ENCODE measurements around the gene DLGAP3.

The DLGAP3 gene

DNA sequence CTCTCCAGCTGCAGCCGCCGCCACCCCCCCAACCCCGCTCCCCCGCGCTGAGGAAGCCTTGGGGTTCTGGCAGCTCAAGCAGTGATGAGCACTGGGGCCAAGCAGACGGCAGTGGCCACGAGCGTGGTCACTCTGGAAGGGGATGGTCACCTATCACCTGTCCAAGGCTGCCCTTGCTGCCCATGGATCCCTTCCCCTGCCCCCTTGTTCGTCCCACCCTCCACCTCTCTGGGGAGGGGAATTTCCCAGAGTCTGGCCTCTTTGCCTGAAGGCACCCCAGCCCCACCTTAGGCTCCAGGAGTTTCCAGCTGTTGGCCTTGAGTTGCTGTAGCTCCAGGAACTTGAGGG is 62.7 kb downstream of the DLGAP3 start:
- DNase-seq (ENCODE audit: low read depth), result no peak

GRCh38 chr1:34865981-34866761 is 63.3 kb downstream of the DLGAP3 start:
- DNase-seq (ENCODE audit: low read depth), result peak; percentile 44

GRCh38 chr1:34865573-34865972 is 63.9 kb downstream of the DLGAP3 start:
- no peak for DNase-seq (ENCODE audit: low read depth)

- DNase-seq (ENCODE audit: low read depth), result no peak
These were observed 64.7 kb downstream of the DLGAP3 start for GRCh38 chr1:34864759-34865158.

DNA sequence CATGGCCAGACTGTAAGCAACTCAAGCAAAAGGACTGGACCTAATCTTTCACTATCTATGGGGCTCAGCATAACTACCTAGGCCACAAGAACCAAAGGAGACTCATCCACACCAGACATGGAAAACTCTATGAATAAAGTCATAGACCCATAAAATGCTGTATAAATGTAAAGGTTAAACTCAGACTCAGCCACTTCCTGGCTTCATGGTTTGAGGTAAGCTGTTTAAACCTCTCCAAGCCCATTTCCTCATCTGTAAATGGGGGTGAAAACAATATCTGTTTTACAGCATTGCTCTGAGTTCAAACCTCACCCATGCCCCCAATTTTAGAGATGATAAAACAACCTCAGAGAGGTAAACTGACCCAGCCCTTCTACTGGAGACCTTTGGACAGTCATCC is 65.9 kb downstream of the DLGAP3 start:
- DNase-seq (ENCODE audit: low read depth), result no peak

- peak; percentile 95 for DNase-seq (ENCODE audit: low read depth)
These were observed 69.8 kb downstream of the DLGAP3 start, which contains the start of gene SMIM12 for GRCh38 chr1:34859446-34860200. TSS of gene SMIM12 (minus strand) at chr1:34859749. CDS start at chr1:34855977, 3,772 bp downstream.

DNA sequence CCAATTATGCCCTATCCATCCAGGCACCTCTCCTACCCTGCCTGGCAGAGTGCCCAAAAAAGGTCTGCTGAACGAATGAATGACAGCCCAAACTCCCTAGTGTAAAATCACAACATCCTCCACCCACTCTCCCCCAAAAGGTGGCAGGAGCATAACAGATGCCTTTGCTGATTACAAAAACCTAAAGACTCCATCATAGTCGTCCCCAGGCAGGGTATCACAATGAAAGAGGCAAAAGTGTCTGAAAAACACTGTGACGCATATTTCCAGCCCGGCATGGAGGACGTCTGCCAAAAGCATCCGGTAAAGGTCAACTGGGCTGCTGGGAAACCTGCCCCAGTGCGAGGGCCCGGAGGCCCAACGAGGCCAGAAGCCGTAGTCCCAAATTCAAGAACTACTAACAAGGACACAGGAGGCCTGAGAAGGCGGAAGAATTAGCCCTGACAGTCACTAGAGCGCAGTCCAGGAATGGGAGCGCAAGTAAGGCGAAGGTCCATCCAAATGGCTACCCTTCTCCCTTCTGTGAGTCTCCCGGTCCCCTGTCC is 70.5 kb downstream of the DLGAP3 start:
- peak; percentile 64 for DNase-seq (ENCODE audit: low read depth)

DNA sequence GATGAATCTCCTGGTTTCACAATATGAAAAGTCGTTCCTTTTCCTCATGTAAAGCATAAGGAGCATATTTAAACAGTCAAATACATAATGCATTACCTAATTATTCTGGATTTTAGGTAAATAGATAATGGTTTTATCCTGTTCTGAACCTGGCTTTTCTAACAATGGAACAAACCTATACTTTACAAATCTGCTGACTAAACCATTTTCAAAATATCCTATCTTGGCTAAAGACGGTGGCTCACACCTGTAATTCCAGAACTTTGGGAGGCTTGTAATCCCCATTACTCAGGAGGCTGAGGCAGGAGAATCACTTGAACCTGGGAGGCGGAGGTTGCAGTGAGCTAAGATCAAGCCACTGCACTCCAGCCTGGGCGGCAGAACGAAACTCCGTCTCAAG is 72.8 kb downstream of the DLGAP3 start:
- DNase-seq (ENCODE audit: low read depth), result no peak

GRCh38 chr1:34852677-34853217 is 76.7 kb downstream of the DLGAP3 start:
- peak; percentile 95 for DNase-seq (ENCODE audit: low read depth)

DNA sequence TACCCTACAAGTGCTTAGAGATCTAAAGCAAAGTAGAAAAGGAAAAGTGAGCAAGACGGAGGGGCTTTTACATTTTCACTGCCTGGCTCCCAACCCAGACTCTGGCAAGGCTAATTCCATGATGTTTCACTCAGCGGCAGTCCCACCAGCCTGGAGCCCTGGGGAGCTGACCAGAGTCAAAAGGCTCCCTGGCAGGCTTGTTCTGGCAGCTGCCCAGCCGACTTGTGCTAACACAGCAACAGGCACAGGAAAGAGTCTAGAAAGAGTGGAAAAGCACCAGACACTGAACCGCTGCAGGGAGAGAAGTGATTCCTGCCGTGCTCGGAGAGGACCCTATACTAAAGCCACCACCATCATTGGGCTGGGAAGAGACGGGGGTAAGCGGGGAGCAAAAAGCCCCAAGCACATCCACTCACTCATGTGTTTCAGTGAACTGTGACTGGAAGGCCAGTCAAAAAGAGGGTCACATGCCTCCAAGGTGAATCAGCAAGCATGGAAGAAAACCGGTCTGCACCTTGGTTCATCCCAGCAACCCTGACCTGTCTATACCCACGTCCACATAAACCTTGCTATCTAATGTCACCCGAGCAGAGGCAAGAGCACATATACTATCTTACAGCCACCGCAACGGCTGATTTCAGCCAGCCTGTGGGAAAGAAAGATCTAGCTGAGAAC is 77.9 kb downstream of the DLGAP3 start:
- no peak for DNase-seq (ENCODE audit: low read depth)

DNA sequence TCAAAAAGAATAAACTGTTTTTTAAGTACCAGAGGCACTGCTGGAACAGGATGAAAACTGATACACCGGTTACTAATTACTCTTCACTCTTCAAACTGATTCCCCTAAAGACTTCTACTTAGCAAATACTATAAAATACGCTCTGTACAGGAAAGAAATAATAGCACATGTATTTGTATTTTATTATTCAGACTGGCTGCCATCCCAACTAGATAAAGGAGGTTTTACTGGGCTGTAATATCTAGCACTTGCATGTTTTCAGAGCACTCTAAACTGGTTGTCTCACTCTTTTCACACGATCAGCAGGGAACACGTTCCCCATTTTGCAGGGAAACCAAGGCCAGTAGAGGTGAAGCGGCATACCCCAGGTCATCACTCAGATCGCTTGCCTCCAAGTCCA is 79.1 kb downstream of the DLGAP3 start:
- no peak for DNase-seq (ENCODE audit: low read depth)

DNA sequence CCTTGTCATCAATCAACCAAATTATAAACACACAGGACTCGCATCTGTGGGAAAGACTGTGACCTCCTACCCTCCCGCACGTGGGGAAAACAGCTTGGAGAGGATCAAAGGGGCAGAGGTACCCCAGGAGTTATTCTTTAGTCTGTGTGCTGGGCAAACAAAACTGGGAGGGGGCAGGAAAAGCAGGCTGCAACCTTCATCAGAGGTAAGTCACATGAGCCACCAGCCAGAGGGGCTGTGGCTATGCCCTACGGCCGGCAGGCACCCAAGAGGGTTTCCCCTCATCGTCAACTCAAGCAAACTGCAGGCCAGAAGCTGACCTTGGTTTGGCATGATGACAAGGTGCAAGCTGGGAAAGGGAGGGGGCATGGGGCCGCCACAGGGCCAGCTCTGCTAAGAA is 82.4 kb downstream of the DLGAP3 start:
- DNase-seq (ENCODE audit: low read depth), result no peak

DNA sequence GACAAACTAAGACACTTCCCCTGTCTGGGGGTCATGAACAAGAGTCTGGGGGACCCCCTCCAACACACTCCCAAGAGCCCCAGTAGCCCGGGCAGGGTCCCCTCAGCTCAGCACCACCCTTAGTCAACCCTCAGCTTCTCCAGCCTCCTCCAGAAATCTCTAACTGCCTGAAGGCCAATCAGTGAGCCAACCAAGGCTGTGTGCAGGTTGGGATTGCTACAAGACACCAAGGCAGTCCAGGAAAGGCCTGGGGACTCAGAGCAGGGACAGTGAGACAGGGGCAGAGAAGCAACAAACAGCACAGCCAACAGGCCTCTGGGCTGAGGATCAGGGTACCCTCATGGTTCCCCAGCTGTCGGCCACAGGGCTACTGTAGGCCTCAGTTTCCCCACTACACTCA is 83.2 kb downstream of the DLGAP3 start:
- DNase-seq (ENCODE audit: low read depth), result no peak

DNA sequence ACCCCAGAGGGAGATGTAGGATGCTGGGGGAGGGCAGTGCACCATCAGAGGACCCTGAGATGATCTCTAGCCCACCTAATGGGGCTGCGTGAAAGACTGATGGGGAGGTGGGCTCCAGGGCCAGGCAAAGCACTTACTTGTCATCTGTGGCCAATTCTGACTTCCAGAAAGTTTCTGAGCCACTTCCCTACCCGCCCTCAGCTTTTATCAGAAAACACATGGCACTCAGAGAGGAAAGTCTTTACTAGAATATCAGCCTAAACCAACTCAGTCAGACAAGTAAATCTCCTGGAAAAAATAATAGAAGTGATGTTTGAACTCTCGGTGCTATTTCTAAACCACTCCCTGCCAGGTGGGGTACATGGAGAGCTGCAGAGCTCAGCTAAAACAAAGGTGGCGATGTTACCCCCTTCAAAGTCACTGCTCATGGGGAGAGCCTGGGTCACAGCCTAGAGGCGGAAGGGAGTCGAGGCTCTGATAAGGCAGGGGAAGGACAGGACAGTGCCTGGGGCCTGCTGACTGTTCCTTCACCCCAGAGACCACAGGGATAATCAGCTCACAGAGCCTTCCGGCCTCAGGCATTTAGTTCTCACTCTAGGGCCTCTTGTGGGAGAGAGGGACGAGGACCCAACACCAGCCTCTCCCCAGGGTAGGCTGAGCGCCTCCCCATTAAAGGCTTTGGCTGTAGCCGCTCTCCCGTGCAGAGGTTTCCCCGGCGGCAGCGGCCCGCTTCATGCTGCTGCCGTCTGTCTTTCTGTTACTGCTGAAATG is 84.1 kb downstream of the DLGAP3 start:
- no peak for DNase-seq (ENCODE audit: low read depth)

DNA sequence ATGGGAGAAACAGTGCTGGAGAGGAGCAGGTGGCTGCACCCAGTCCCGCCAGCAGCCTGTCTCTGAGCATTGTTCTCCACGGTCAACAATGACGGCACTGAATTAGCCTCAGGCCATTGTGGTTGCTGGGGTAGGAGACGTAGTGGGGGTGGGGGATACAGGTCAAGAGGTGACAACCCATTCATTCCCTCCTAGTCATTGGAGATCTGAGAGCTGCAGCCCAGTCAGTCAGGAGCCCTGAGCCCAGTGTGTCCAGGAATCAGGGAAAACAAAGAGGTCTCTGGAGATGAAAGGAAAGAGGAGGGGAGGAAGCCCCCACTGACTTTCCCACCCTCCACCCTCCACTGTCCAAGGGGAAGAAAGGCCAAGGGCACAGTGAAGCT is 85.2 kb downstream of the DLGAP3 start:
- DNase-seq (ENCODE audit: low read depth), result no peak

- DNase-seq (ENCODE audit: low read depth), result no peak
These were observed 85.8 kb downstream of the DLGAP3 start for GRCh38 chr1:34843392-34844251.

GRCh38 chr1:34842952-34843371 is 86.5 kb downstream of the DLGAP3 start:
- DNase-seq (ENCODE audit: low read depth), result no peak

DNA sequence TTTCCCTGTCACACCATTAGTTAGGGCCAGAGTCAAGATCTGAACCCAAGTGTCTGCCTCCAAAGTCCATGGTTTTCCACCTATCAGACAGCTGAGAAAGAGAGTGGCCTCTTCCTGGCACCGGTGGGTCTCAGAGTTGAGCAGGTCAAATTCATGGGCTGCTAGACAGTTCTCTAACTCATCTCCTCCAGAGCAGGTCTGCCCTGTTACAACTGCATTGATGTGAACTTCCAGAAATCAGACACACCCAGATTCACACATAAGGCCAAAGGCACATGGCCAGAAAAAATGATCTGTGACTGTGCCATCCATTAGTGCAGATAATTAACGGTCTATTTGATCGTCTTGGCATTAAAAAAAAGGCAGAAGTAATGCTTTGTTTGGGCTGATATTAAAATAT is 87.4 kb downstream of the DLGAP3 start:
- no peak for DNase-seq (ENCODE audit: low read depth)

GRCh38 chr1:34840426-34840825 is 89.0 kb downstream of the DLGAP3 start:
- DNase-seq (ENCODE audit: low read depth), result no peak

DNA sequence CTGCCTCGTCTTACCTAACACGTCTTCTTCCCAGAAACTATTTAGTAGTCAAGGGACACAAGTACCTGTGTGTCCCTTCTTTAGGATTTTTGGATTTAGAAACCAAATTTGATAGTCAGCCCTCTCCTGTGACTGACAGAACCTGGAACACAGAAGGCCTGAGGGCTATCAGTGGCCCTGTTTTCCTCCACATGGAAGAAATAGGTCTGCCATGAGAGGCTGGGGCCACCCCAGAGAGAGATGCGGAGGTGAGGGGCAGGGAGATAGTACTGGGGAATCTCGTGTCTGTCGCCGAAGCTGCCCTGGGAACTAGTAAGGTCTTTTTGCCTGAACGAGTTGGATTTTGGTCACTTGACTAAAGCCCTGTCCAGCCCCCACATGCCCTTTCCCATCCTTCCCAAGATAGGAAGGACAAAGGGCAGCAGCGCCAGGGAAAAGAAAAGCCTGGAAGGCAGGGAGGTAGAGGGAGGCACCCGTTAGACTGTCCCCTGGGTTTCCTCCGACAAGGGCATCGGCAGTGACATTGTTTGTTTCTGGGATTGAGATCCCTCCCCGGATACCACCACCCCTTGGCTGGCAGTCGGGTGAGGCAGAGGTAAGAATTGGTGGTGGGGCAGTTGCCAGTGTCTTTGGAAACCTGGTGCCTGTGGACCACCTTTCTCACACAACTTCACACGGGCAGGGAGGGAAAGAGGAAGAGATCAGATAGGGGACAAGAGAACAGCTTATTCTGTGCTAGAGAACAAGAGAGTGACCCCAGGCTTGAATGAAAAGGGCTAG is 89.7 kb downstream of the DLGAP3 start:
- DNase-seq (ENCODE audit: low read depth), result no peak
